Stromal cell of bone marrow (primary cell): ENCODE results near the gene CRTC1.

Source experiments
- DNase-seq: peaks from one replicate; pipeline ENCODE4 v3.0.0-alpha.2; 2012; ENCODE audit warnings: low read depth

The CRTC1 gene

GRCh38 chr19:18749362-18750231 is 66.1 kb downstream of the CRTC1 start:
- DNase-seq = no peak

GRCh38 chr19:18750295-18750970 is 67.0 kb downstream of the CRTC1 start:
- DNase-seq = no peak

- DNase-seq = no peak
Observed at GRCh38 chr19:18751571-18751970, 68.1 kb downstream of the CRTC1 start.

- DNase-seq = no peak
Observed at GRCh38 chr19:18754501-18754900, 71.0 kb downstream of the CRTC1 start.

- DNase-seq = no peak
Observed at GRCh38 chr19:18756896-18757295, 73.4 kb downstream of the CRTC1 start.

- DNase-seq = no peak
Observed at GRCh38 chr19:18759304-18759994, 76.0 kb downstream of the CRTC1 start.

- no peak for DNase-seq
Observed at GRCh38 chr19:18759995-18760426, 76.5 kb downstream of the CRTC1 start.

- no peak for DNase-seq
Observed at GRCh38 chr19:18760440-18761383, 77.2 kb downstream of the CRTC1 start.

- no peak for DNase-seq
Observed at GRCh38 chr19:18761531-18762110, 78.1 kb downstream of the CRTC1 start.

GRCh38 chr19:18762125-18763023 is 78.9 kb downstream of the CRTC1 start:
- no peak for DNase-seq

- DNase-seq = no peak
Observed at GRCh38 chr19:18763674-18764590, 80.5 kb downstream of the CRTC1 start.

- DNase-seq = no peak
Observed at GRCh38 chr19:18764591-18765051, 81.1 kb downstream of the CRTC1 start.

GRCh38 chr19:18765224-18765623 is 81.7 kb downstream of the CRTC1 start:
- DNase-seq = no peak

GRCh38 chr19:18768046-18768771 is 84.7 kb downstream of the CRTC1 start:
- DNase-seq = no peak

GRCh38 chr19:18768997-18769891 is 85.8 kb downstream of the CRTC1 start:
- no peak for DNase-seq

GRCh38 chr19:18769989-18770528 is 86.6 kb downstream of the CRTC1 start:
- no peak for DNase-seq
